Stromal cell of bone marrow (primary cell): ENCODE data around the gene WNT11.

Experiments used
- DNase-seq: peaks from one replicate; pipeline ENCODE4 v3.0.0-alpha.2; 2012; ENCODE audit warnings: low read depth

WNT11 gene

GRCh38 chr11:76218449-76219178 is 12.3 kb upstream of the WNT11 start:
- DNase-seq = no peak

GRCh38 chr11:76217653-76218160 is 11.4 kb upstream of the WNT11 start:
- DNase-seq = no peak

- no peak for DNase-seq
Measured at GRCh38 chr11:76216536-76217325, 10.4 kb upstream of the WNT11 start.

GRCh38 chr11:76215941-76216340 is 9.6 kb upstream of the WNT11 start:
- DNase-seq = peak; percentile 50

GRCh38 chr11:76214968-76215548 is 8.8 kb upstream of the WNT11 start:
- DNase-seq = no peak

- no peak for DNase-seq
Measured at GRCh38 chr11:76214186-76214585, 7.9 kb upstream of the WNT11 start.

GRCh38 chr11:76212086-76213035 is 6.1 kb upstream of the WNT11 start:
- no peak for DNase-seq

- no peak for DNase-seq
Measured at GRCh38 chr11:76210931-76211851, 4.9 kb upstream of the WNT11 start.

- no peak for DNase-seq
Measured at GRCh38 chr11:76209973-76210930, 4.0 kb upstream of the WNT11 start.

- DNase-seq = no peak
Measured at GRCh38 chr11:76209375-76209972, 3.2 kb upstream of the WNT11 start.

- no peak for DNase-seq
Measured at GRCh38 chr11:76208438-76209374, 2.4 kb upstream of the WNT11 start.

- no peak for DNase-seq
Measured at GRCh38 chr11:76207642-76208401, 1.5 kb upstream of the WNT11 start.

- no peak for DNase-seq
Measured at GRCh38 chr11:76206077-76206326, 300 bp downstream of the WNT11 start.

GRCh38 chr11:76205252-76206076 is 838 bp downstream of the WNT11 start:
- DNase-seq = no peak

GRCh38 chr11:76203937-76204336 is 2.4 kb downstream of the WNT11 start:
- DNase-seq = no peak

GRCh38 chr11:76203131-76203925 is 3.0 kb downstream of the WNT11 start:
- no peak for DNase-seq
